ENCODE results near the gene TSPAN4.

Gene TSPAN4

GRCh38 chr11:899724-900123, 57.1 kb downstream of the TSPAN4 start:
- in situ Hi-C loops (cut with MboI; ENCODE audit: low sequenced_read_pairs) = no loop called here

DNA sequence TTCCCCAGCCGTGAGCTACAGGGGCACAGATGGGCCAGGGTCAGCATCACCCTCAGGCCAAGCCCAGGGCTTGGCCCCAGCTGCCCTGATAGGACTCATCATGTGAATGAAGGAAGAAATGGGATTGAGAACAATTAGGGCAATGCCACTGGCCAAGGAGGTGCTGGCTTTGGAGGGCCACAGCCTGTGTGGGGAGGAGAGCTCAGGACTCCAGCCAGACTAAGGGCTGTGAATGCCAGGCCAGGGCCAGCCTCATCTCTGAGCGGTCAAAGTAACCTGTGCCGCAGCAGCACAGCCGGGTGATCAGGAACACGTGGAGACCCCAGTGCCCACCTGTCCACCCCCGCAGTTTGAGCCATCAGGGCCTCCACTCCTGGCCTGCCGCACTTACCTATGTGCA, 57.9 kb downstream of the TSPAN4 start:
- in situ Hi-C loops (cut with MboI; ENCODE audit: low sequenced_read_pairs) = no loop called here

DNA sequence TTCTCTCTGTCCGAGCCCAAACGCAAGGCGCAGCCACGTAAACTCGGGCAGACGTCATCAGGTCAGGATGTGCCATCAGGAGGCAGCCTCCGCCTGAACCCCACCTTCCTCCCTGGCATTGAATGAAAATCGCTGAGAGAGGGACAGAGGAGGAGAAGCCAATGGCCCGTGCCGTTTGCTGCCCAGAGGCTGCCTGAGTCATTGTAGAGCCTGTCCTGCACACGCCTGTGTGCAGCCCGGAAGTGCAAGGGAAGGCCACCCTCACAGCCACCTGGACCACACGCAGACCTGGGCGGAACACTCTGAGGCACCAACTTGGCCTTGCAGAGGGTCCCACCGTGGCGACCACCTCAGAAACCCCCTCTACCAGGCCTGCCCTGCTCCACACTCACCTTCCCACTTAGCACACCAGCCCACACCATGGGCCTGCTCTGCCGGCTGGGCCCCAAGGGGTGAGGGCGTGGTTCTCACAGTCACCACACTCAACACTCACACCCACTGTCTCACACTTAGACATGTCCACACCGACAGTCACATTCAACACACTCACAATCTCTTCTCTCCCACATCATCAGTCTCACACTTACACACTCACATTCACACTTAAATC, 58.9 kb downstream of the TSPAN4 start:
- in situ Hi-C loops (cut with MboI; ENCODE audit: low sequenced_read_pairs) = no loop called here

- in situ Hi-C loops (cut with MboI; ENCODE audit: low sequenced_read_pairs) = no loop called here
Observed at GRCh38 chr11:904380-904779, 61.7 kb downstream of the TSPAN4 start.

DNA sequence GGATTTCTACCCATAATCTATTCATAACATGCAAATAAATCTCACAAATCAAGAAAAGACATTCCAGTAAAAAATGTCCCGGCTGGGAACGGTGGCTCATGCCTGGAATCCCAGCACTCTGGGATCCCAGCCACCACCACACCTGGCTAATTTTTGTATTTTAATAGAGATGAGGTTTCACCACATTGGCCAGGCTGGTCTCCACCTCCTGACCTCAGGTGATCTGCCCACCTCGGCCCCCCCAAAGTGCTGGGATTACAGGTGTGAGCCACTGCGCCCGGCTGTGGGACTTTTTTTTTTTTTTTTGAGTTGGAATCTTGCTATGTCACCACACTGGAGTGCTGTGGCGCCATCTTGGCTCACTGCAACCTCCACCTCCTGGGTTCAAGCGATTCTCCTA, 63.3 kb downstream of the TSPAN4 start:
- in situ Hi-C loops (cut with MboI; ENCODE audit: low sequenced_read_pairs) = no loop called here

- in situ Hi-C loops (cut with MboI; ENCODE audit: low sequenced_read_pairs) = no loop called here
Observed at GRCh38 chr11:907668-908067, 65.0 kb downstream of the TSPAN4 start.

- in situ Hi-C loops (cut with MboI; ENCODE audit: low sequenced_read_pairs) = no loop called here
Observed at GRCh38 chr11:908273-908672, 65.6 kb downstream of the TSPAN4 start.

- in situ Hi-C loops (cut with MboI; ENCODE audit: low sequenced_read_pairs) = no loop called here
Observed at GRCh38 chr11:909406-909805, 66.8 kb downstream of the TSPAN4 start.

GRCh38 chr11:910044-910588, 67.5 kb downstream of the TSPAN4 start:
- in situ Hi-C loops (cut with MboI; ENCODE audit: low sequenced_read_pairs) = no loop called here

GRCh38 chr11:910589-911030, 68.0 kb downstream of the TSPAN4 start, which contains the start of gene CHID1:
Gene CHID1 (minus strand): TSS chr11:910810. CDS start chr11:904816, 5,994 bp downstream.
- in situ Hi-C loops (cut with MboI; ENCODE audit: low sequenced_read_pairs) = no loop called here

DNA sequence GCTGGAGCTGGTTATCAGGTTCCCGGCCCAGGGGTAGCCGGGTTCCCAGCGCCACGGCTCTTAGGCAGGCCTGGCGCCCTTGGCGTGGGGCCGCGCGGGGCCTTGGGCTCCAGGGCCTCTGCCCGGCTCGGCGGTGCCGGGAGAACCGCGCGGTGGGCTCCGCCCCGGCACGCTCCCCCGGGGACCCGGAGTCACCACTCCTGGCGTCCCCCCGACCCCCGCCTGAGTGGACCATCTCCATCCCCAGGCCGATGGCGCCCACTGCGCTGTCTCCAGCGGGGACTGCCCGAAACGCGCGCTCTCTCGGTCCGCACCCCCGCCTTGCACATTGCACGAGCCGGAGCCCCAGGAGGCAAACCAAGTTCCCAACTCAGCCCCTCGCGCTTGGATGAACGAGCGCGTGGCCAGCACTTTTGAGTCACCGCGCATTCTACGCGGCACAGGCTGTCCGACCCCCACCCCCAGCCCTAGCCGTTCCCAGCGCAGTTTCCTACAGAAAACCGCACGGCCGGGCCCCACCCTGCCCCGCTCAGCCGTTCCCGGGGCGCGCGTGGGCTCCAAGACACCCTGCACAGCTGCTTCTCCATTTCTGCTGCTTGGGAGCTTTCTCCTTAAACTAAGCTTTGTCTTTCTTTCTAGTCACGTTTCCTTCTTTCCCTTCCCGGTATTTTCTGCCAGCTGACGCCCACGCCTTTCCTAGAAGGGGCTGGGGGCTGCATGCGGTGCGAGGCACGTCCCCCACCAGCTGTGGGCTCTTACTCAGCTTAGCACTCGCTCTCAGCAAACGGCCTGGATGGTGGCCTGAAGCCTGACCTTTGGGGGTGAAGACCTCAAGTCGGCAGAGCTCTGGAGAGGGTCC, 68.6 kb downstream of the TSPAN4 start:
- in situ Hi-C loops (cut with MboI; ENCODE audit: low sequenced_read_pairs) = no loop called here

DNA sequence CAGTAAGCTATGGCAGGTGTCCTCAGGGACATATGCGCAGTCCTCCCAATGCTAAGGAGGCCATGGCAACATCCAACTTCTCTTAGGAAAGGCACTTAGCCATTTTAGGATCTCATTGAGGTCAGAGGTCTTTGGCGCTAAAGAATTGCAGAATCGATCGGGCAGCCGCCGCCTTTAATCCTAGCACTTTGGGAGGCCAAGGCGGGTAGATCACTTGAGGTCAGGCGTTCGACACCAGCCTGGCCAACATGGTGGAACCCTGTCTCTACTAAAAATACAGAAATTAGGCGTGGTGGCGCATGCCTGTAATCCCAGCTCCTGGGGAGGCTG, 69.2 kb downstream of the TSPAN4 start:
- in situ Hi-C loops (cut with MboI; ENCODE audit: low sequenced_read_pairs) = no loop called here

DNA sequence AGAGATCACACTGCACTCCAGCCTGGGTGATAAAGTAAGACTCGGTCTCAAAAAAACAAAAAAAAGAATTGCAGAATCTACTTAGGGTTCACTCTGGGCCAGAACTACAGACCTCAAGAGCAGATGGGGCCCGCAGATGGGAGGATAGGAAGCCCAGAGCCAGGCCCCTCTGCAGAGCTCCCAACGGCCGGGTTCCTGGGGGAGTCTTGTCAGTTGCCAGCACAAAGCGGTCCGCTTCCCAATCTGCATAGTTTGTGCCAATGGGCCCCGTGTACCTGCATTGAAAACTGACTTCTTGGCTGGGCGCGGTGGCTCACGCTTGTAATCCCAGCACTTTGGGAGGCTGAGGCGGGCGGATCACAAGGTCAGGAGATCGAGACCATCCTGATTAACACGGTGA, 69.6 kb downstream of the TSPAN4 start:
- in situ Hi-C loops (cut with MboI; ENCODE audit: low sequenced_read_pairs) = no loop called here

GRCh38 chr11:913043-913442, 70.4 kb downstream of the TSPAN4 start:
- in situ Hi-C loops (cut with MboI; ENCODE audit: low sequenced_read_pairs) = no loop called here

DNA sequence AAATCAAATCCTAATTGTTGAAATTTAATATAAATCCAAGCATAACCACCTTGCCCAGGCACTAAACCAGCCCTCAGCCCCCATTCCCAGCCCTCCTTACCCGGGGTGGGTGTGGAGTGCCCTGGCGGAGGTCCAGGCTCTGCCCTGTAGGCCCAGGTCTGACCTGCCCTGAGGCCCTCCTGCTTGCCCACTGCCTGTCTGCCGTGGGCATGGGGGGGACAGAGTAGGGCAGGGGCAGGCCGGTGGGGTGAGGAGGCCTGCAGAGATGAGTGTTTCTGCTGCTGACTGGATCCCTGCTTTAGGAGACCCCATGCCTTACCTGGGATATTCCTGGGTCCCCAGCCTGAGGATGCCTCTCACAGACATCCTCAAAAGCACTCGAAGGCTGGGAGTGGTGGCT, 71.6 kb downstream of the TSPAN4 start:
- in situ Hi-C loops (cut with MboI; ENCODE audit: low sequenced_read_pairs) = no loop called here

- in situ Hi-C loops (cut with MboI; ENCODE audit: low sequenced_read_pairs) = no loop called here
Observed at GRCh38 chr11:914747-915501, 72.3 kb downstream of the TSPAN4 start.
